ENCODE data around the gene MEGF8.
"Not testable (repeated sequence)": the region's sequence is repeated elsewhere in the genome, so short reads cannot be mapped to it uniquely, and the experiment has no call there.

The MEGF8 gene

DNA sequence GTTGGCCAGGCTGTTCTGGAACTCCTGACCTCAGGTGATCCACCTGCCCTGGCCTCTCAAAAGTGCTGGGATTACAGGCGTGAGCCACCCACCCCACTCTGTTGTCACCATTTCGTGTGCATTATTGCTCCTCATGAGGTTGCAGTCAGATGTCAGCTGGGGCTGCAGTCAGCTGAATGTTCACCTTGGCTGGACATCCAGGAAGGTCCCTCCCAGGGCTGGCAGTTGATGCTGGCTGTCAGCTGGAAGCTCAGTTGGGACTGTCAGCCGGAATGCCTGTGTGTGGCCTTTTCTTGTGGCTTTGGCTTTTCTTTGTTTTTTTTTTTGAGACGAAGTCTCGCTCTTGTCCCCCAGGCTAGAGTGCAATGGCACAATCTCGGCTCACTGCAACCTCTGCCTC is 6.6 kb downstream of the MEGF8 start:
- no peak for DNase-seq

DNA sequence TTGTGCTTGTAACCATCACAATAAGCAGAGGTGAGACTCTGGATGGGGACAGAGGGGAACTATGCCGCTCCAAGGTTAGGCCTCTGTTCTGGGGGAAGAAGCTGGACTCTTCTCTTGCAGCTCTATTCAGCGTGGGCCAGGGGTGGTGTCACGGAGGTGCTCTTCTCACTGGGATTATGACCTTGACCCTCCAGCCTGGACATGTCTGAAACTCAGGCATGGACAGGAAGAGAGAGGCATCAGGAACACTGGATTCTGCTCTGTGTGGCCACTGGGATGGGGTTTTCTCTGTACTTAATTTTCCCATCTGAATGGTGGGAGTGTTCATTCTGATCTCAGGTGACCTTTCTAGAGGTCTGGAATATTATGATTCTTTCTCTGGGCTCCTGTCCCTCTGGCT is 7.6 kb downstream of the MEGF8 start:
- DNase-seq: no peak

DNA sequence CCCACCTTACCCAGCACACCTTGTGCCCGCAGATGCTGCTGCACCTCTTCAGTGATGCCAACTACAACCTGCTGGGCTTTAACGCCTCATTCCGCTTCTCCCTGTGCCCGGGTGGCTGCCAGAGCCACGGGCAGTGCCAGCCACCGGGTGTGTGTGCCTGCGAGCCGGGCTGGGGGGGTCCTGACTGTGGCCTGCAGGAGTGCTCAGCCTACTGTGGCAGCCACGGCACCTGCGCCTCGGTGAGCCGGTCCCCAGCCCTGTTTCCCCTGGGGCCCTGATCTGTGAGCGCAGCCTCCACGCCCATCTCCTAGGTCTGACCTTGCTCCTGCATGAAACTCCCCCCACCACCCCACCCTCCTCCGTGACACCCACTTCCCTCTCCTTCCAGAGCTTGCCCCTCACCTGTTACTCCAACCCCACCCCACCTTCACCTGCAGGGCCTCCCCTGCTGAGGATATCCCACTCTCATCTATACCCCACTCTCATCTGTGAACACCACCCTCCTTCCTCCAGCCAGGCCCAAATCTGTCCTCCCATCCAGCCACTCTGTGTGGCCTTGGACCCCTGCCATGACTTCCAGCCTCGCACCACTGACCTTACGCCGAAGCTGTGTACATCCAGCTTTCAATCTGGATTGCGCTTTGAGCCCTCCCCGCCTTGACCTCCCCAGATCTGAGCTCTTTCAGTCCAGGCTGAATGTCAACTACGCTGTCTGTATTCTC is 8.7 kb downstream of the MEGF8 start:
- no peak for DNase-seq

DNA sequence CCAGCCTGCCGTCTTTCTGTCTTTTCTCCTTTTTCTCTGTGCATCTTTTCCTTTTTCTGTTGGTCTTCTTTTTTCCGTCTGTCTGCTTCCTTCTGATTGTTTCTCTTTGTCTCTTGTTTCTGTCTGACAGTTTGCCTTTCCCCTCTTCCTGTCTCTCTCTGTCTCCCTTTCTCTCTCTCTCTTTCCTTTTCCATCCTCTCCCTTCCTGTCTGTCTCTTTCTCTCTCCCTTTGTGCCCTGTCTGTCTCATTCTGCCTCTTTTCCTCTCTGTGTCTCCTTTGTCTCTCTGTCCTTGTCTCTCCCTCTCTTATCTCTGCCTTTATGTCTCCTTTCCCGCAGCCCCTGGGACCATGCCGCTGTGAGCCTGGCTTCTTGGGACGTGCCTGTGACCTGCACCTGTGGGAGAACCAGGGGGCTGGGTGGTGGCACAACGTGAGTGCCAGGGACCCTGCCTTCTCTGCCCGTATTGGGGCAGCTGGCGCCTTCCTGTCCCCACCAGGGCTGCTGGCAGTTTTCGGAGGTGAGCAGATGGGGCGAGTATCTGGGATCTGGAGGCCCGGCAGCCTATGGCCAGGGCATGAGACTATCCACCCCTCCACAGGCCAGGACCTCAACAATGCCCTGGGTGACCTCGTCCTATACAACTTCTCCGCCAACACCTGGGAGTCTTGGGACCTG is 9.4 kb downstream of the MEGF8 start:
- DNase-seq: no peak

DNA sequence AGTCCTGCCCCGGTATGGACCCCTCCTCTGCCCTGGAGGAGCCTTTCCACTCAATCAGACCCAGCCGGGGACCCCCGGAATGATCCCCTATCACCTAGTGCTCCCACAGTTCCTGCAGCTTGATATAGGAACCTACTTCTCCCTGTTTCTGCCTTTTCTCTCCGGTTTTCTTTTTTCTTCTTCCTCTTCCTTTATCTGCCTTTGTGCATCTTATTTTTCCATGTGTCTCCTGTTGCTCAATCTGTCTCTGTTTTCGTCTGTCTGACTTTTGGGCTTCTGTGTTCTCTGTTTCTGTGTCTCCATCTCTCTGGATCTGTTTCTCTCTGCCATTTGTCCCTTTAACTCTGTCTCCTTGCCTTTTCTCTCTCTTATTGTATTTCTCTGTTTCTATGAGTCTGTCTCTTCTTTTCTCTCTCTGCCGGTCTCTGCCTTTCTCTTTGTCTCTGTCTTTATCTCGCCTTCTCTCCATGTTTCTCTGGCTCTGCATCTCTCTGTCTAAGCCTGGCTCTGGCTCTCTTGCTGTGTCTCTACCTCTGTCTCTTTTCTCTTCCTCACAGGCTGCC is 10.0 kb downstream of the MEGF8 start:
- DNase-seq: no peak

DNA sequence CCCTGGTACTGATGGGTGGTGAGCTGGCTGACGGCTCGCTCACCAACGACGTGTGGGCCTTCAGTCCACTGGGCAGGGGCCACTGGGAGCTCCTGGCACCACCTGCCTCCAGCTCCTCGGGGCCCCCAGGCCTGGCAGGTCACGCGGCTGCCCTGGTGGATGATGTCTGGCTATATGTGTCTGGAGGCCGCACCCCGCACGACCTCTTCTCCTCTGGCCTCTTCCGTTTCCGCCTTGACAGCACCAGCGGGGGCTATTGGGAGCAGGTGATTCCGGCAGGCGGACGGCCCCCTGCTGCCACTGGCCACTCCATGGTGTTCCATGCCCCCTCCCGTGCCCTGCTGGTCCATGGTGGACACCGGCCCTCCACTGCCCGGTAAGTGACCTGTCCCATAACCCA is 10.5 kb downstream of the MEGF8 start:
- no peak for DNase-seq

DNA sequence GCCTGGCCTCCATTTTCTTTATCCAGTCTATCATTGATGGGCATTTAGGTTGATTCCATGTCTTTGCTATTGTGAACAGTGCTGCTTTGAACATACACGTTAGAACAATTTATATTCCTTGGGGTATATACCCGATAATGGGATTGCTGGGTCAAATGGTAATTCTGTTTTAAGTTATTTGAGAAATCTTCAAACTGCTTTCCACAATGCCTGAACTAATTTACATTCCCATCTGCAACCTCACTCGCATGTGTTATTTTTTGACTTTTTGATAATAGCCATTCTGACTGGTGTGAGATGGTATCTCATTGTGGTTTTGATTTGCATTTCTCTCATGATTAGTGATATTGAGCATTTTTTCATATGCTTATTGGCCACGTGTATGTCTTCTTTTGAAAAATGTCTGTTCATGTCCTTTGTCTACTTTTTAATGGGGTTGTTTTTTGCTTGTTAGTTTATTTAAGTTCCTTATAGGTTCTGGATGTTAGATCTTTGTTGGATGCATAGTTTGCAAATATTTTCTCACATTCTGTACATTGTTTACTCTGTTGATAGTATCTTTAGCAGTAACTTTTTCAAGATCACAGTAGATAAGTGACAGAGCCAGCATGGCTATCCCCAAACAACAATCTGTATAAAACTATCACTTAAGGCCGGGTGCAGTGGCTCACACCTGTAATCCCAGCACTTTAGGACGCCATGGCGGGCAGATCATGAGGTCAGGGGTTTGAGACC is 13.9 kb downstream of the MEGF8 start:
- not testable (repeated sequence) for DNase-seq

DNA sequence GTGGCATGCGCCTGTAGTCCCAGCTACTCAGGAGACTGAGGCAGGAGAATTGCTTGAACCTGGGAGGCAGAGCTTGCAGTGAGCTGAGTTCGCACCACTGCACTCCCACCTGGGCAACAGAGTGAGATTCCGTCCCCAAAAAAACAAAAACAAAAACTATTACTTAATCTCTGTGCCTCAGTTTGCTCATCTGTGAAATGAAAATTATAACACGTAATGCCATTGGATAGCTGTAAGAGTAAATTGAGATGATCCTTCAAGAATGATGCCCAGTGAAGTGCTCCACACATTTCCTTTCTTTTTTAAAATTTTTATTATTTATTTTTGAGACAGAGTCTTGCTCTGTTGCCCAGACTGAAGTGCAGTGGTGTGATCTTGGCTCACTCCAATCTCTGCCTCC is 14.5 kb downstream of the MEGF8 start:
- not testable (repeated sequence) for DNase-seq

DNA sequence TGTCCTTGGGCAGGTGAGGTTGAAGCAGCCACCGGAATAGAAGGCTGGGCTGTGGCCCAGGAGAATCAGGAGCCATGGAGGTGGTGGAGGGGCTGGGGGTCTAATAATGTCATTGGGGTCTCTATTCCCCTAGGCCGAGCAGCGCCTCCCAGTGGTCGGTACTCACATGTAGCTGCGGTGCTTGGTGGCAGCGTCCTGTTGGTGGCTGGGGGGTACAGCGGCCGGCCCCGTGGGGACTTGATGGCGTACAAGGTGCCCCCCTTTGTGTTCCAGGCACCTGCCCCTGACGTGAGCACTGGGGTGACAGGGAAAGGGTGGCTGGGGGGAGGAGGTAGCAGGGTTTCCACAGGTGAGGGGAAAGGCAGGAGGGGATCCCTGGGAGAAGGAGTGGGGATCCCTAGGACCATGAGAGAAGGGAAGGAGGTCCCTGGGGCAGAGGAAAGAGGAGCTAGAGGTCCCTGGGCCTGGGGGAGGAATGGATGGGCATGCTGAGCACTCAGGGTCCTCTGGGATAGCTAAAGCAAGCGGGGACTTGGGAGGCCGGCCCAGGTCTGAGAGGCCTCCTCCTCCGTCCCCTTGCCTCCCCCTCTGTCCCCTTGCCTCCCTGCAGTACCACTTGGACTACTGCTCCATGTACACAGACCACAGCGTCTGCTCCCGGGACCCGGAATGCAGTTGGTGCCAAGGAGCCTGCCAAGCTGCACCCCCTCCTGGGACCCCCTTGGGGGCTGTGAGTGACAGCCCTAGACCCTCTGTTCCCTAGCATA is 18.1 kb downstream of the MEGF8 start:
- DNase-seq: no peak

DNA sequence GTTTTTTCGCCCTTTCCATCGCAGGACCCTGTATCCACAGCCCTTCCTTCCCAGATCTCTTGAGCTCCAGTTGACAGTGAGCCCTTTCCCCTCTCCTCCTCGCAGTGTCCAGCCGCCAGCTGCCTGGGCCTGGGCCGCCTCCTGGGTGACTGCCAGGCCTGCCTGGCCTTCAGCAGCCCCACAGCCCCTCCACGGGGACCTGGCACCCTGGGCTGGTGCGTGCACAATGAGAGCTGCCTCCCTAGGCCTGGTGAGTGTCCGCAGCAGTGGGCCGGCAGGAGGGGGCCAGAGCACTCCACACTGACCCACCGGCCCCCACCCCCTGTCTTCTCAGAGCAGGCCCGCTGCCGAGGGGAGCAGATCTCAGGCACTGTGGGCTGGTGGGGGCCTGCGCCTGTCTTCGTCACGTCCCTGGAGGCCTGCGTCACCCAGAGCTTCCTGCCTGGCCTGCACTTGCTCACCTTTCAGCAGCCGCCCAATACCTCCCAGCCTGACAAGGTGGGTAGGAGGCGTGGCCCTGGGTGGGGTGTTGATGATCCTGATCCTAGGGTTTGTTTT is 19.0 kb downstream of the MEGF8 start:
- no peak for DNase-seq

DNA sequence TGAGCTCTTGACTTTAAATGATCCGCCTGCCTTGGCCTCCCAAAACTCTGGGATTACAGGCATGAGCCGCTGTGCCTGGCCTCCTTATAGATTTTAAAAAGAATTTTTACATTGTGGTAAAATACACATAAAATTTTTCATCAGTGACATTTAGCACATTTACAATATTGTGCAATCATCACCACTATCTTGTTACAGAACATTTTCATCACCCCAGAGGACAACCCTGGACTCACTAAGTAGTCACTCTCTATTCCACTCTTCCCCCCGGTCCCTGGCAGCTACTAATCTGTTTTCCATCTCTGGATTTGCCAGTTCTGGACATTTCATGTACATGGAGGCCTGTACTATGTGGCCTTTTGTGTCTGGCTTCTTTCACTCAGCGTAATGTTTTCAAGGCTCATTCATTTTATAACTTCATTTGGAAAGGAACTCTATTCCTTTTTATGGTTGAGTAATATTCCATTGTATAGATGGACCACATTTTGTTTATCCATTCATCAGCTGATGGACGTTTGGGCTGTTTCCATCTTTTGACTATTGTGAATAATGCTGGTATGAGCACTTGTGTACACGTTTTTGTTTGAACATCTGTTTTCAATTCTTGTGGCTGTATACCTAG is 19.9 kb downstream of the MEGF8 start:
- no peak for DNase-seq

DNA sequence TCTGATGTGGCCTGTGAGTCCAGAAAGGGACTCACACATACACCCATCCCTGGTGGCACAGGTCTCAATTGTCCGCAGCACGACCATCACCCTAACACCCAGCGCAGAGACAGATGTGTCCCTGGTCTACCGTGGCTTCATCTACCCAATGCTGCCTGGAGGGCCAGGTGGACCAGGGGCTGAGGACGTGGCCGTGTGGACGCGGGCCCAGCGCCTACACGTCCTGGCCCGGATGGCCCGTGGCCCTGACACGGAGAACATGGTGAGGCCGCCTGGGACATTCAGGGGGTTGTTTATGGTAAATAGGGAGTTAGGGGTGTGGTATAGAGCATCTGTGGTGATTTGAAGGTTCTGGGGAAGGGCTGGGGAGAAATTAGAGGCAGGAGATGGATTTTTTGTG is 22.8 kb downstream of the MEGF8 start:
- no peak for DNase-seq

DNA sequence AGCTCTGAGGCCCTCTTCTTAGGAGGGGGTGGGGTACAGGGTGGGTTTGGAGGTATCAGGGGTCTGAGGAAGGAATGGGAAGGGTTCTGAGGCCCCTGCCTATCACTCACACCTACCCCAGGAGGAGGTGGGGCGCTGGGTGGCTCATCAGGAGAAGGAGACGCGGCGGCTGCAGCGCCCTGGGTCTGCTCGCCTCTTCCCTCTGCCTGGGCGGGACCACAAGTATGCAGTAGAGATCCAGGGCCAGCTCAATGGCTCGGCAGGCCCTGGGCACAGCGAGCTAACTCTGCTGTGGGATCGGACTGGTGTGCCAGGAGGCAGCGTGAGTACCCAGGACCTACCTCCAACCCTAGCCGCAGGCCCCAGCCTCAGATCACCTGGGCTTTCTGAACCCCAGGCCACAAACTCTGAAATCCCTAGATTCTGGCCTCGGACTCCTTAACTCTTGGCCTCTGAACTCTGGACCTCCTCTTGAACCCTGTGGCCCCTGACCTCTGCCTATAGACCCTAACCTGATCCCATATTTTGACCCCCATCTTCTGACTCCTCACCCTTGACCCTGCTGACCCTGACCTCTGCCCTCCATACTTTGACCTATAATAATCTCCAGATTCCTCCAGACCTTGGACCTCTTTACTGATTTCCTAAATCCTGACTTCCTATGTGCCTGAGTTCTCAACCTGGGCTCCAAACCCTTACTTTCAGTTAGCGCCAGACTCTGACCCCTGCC is 24.1 kb downstream of the MEGF8 start:
- no peak for DNase-seq

DNA sequence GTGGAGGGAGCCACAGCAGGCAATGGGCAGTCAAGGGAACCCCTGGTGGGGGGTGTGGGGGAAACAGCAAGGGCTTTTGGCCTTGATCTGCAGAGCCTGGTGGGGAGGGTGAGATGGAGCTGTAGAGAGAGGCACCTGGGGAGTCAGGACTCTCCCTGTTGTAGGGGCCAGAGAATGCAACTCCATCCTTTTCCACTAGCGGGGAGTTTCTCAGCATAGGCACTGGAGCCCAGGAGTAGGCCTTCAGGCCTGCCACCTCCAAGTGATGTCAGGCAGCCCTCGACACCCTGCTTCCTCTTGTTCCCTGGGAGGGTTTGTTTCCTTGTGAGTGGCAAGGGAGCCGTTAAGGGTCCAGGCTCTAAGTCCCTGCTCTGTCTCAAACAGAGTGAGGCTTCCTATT is 25.0 kb downstream of the MEGF8 start:
- no peak for DNase-seq

DNA sequence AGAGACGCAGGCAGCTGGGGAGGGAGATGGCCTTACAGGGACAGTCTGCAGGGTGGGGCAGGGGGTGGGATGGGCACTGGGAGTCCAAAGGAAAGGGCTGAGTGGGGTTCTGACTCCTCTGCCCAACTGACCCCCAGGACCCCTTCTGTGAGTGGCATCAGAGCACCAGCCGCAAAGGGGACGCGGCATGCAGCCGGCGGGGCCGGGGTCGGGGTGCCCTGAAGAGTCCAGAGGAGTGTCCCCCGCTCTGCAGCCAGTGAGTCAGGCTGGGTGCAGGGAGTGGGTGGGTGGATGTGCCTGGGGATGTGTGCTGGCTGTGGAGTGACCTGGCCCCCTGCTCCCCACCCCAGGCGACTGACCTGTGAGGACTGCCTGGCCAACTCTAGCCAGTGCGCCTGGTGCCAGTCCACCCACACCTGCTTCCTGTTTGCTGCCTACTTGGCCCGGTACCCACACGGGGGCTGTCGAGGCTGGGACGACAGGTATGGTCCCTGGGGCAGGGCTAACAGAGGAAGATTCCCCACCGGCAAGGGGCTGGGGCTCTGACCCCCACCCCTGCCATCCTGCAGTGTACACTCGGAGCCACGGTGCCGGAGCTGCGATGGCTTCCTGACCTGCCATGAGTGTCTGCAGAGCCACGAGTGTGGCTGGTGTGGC is 25.8 kb downstream of the MEGF8 start:
- DNase-seq: no peak

DNA sequence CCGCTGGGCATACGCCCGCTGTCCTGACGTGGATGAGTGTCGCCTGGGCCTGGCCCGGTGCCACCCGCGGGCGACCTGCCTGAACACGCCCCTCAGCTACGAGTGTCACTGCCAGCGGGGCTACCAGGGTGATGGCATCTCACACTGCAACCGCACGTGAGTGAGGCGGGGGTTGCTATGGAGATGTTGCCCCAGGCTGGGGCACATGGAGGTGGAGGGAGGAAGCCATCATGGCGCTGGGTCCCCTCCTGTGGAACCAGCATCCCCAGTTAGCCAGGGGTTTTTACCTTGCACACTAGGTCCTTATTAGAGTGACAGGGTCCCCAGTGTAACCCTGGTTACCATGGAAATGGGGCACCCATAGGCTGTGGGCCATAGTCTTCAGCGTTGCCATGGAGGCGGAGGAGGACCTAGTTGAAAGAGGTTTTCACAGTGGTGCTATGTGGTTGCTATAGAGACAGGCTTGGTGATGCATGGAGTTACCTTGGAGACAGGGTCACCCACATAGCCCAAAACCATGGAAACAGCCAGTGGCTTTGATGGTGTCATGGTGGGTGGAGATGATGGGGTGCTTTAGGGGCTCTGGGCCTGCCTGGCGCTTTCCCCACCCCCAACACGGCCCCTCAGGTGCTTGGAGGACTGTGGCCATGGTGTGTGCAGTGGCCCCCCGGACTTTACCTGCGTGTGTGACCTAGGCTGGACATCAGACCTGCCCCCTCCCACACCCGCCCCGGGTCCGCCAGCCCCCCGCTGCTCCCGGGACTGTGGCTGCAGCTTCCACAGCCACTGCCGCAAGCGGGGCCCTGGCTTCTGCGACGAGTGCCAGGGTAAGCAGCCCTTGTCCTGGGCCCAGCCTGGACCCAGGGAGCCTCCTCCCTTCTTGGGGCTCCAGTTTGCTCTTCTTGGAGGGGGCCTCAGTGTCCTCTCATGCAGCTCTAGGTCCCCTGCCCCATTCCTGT is 27.1 kb downstream of the MEGF8 start:
- DNase-seq: no peak

DNA sequence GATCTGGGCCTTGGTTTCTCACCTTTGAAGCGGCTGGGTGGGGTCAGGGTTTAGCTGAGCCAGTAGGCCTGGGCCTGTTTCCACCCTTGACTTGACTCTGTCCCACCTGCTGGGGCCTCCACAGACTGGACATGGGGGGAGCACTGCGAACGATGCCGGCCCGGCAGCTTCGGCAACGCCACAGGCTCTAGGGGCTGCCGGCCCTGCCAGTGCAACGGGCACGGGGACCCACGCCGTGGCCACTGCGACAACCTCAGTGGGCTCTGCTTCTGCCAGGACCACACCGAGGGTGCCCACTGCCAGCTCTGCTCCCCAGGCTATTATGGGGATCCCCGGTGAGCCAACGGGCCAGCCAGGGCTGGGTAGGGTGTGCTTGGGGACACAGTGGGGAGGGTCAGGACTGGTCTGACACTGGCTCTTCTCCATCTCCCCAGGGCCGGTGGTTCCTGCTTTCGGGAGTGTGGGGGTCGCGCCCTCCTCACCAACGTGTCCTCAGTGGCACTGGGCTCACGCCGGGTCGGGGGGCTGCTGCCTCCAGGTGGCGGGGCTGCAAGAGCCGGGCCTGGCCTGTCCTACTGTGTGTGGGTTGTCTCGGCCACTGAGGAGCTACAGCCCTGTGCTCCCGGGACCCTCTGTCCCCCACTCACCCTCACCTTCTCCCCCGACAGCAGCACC is 28.0 kb downstream of the MEGF8 start:
- no peak for DNase-seq

DNA sequence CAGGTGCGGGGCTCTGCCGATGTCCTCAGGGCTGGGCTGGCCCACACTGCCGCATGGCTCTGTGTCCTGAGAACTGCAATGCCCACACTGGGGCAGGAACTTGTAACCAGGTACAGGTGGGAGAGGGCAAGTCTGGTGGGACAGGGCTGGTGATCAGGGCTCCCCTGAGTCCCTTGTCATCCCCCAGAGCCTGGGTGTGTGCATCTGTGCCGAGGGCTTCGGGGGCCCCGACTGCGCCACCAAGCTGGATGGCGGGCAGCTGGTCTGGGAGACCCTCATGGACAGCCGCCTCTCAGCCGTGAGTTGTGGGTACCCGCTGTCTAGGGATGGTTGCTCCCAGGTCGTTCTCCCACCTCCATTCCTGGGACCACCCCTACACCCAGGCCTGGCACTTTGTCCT is 30.5 kb downstream of the MEGF8 start:
- no peak for DNase-seq

DNA sequence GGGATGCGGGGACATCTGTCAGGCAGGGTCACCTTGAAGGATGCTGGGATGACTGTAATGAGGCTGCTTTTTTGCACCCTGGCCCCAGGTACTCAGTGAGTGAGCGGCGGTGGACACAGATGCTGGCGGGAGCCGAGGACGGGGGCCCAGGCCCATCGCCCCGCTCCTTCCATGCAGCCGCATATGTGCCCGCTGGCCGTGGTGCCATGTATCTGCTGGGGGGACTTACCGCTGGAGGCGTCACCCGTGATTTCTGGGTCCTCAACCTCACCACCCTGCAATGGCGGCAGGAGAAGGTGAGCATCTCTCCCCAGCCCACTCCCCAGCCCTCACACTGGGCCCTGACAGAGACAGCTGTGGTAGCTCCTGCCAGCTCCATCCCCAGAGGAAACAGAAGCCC is 31.3 kb downstream of the MEGF8 start:
- DNase-seq: no peak

All from activated CD4-positive, CD25-positive, alpha-beta regulatory T cell (primary cell).